HepG2 (cell line): ENCODE results near the gene SIRT7. TPM values are rescaled to one million over a fixed set of nuclear protein-coding genes. Genes with fewer than 3 reads are reported as not detected.

Experiments used
- ATAC-seq: fragments of 200-7000 bp; cut with Tn5 transposase; 3 replicates; pipeline ENCODE4 v1.9.1; 2020; ENCODE audit warnings: mild to moderate bottlenecking, moderate library complexity
- BruUV-seq: library from RNA; stranded (reverse); fragments of 400-500 nt; replicated peaks from 2 replicates; lab custom pipeline; 2021; lab: Mats Ljungman, UMichigan
- CTCF ChIA-PET: fragments of 300-600 bp; formaldehyde crosslinking; extraction: SDS; loops from one replicate; lab custom pipeline; 2021; ENCODE audit warnings: low total read pairs, inconsistent platforms, low intra/inter-chr PET ratio; lab: Yijun Ruan, JAX
- POLR2A ChIA-PET: fragments of 350-600 bp; sonication (Branson Sonifier 250); formaldehyde crosslinking; loops from one replicate; lab custom pipeline; 2020; ENCODE audit warnings: antibody characterized with exemption, inconsistent platforms; lab: Yijun Ruan, JAX
- DNase-seq: peaks from one replicate; pipeline ENCODE4 v3.0.0-alpha.2; 2015; ENCODE audit warnings: low spot score
- FAIRE-seq: peaks from 3 replicates; lab custom pipeline; 2011; peaks lifted over from hg19 to GRCh38; lab: Jason Lieb, UNC
- H2AFZ ChIP-seq: one replicate; pipeline ENCODE4 v1.6.1; 2011; ENCODE audit warnings: low read length, inconsistent platforms
- H3K27ac ChIP-seq: fragments of 300-600 bp; 3 replicates; pipeline ENCODE4 v1.8.0; 2011; ENCODE audit warnings: mixed run types, mild to moderate bottlenecking, mixed read lengths, low read length, inconsistent platforms; ENCODE audit not compliant: insufficient read depth; ENCODE audit errors: extremely low read length
- H3K27me3 ChIP-seq, 2 experiments: fragments of 200-600 bp in 1 of 2; 2 replicates in 1 of 2; 3 replicates in 1 of 2; pipeline versions ENCODE4 v1.6.0 to v1.8.0; 2011; ENCODE audit warnings: low read length in 2 of 2, mild to moderate bottlenecking in 2 of 2, moderate library complexity in 2 of 2, inconsistent platforms in 1 of 2; ENCODE audit not compliant: insufficient read depth in 2 of 2, control insufficient read depth in 1 of 2
- H3K36me3 ChIP-seq, 2 experiments: fragments of 200-600 bp in 1 of 2; replicated peaks in 1 of 2; 2 replicates in 1 of 2; 3 replicates in 1 of 2; pipeline versions ENCODE4 v1.5.1 to v1.8.0; 2011; ENCODE audit warnings: low read length in 2 of 2, inconsistent platforms in 1 of 2; ENCODE audit not compliant: insufficient read depth in 2 of 2, control insufficient read depth in 1 of 2
- H3K4me1 ChIP-seq: 2 replicates; pipeline ENCODE4 v1.5.1; 2012; ENCODE audit warnings: low read length, inconsistent platforms; ENCODE audit not compliant: insufficient read depth
- H3K4me2 ChIP-seq: 2 replicates; pipeline ENCODE4 v1.6.0; 2011; ENCODE audit warnings: low read depth, low read length, inconsistent platforms
- H3K4me3 ChIP-seq, 3 experiments: fragments of 200-600 bp in 1 of 3; sonication (generic), shearing (Covaris generic) in 1 of 3; replicated peaks in 1 of 3; 2 replicates each; pipeline ENCODE4 v1.5.1; 2011 to 2016; ENCODE audit warnings: low read length in 3 of 3, inconsistent platforms in 2 of 3, low read depth in 2 of 3, mild to moderate bottlenecking in 2 of 3, control low read depth in 1 of 3, mixed read lengths in 1 of 3; ENCODE audit not compliant: insufficient read depth in 1 of 3
- H3K79me2 ChIP-seq: one replicate; pipeline ENCODE4 v1.6.1; 2011; ENCODE audit warnings: low read length, inconsistent platforms; ENCODE audit not compliant: insufficient read depth
- H3K9ac ChIP-seq: 2 replicates; pipeline ENCODE4 v1.6.0; 2011; ENCODE audit warnings: mild to moderate bottlenecking, low read depth, low read length, inconsistent platforms; ENCODE audit not compliant: insufficient read depth
- H3K9me3 ChIP-seq: 2 replicates; pipeline ENCODE4 v1.5.1; 2012; ENCODE audit warnings: mild to moderate bottlenecking, low read length
- H4K20me1 ChIP-seq: 2 replicates; pipeline ENCODE4 v1.6.0; 2011; ENCODE audit warnings: inconsistent platforms, mild to moderate bottlenecking, low read length, moderate library complexity; ENCODE audit not compliant: insufficient read depth
- AGO2 ChIP-seq: fragments of 200-400 bp; formaldehyde crosslinking; optimal IDR thresholded peaks from 2 replicates; pipeline ENCODE3; 2017; ENCODE audit warnings: mild to moderate bottlenecking, low read depth, low read length, moderate library complexity
- CCAR2 ChIP-seq: fragments of 200-400 bp; formaldehyde crosslinking; optimal IDR thresholded peaks from 2 replicates; pipeline ENCODE3; 2018; ENCODE audit warnings: low read depth, mild to moderate bottlenecking, low read length, moderate library complexity
- CCDC6 ChIP-seq: sonication (generic); formaldehyde crosslinking; IDR thresholded peaks from 2 replicates; pipeline ENCODE4 v1.8.1; 2022; ENCODE audit warnings: mild to moderate bottlenecking, missing genetic modification reagents, moderate library complexity
- CERS6 ChIP-seq: sonication (generic); formaldehyde crosslinking; IDR thresholded peaks from 2 replicates; pipeline ENCODE4 v1.5.0; 2020; ENCODE audit warnings: missing genetic modification reagents
- HES4 ChIP-seq: sonication (generic); formaldehyde crosslinking; IDR thresholded peaks from 2 replicates; pipeline ENCODE4 v1.9.0; 2021; ENCODE audit warnings: mild to moderate bottlenecking, missing genetic modification reagents, borderline replicate concordance
- HNF4G ChIP-seq, 2 experiments: sonication (generic) in 1 of 2; formaldehyde crosslinking in 1 of 2; IDR thresholded peaks; 2 replicates each; pipeline versions ENCODE4 v1.4.0 to v1.6.1; 2011 to 2020; ENCODE audit warnings: borderline replicate concordance in 2 of 2, low read depth in 2 of 2, mild to moderate bottlenecking in 2 of 2, low read length in 1 of 2, missing genetic modification reagents in 1 of 2, moderate library complexity in 1 of 2
- MED1 ChIP-seq: sonication (generic); formaldehyde crosslinking; IDR thresholded peaks from 2 replicates; pipeline ENCODE4 v1.4.0; 2020; ENCODE audit warnings: missing genetic modification reagents
- MIER3 ChIP-seq: IDR thresholded peaks from 2 replicates; pipeline ENCODE4 v1.6.1; 2016; ENCODE audit warnings: missing compliant biosample characterization, borderline replicate concordance
- RAD21 ChIP-seq: fragments of 450-650 bp; formaldehyde crosslinking; IDR thresholded peaks from 2 replicates; pipeline ENCODE4 v1.5.0; 2020; ENCODE audit warnings: mild to moderate bottlenecking
- ZNF235 ChIP-seq: sonication (generic); formaldehyde crosslinking; IDR thresholded peaks from 2 replicates; pipeline ENCODE4 v1.8.1; 2023; ENCODE audit warnings: mild to moderate bottlenecking, missing genetic modification reagents, borderline replicate concordance
- WGBS: methylation state at CpG from one replicate; pipeline ENCODE4 v1.1.6; 2017; ENCODE audit warnings: low lambda C conversion rate; 5-methylcytosine and 5-hydroxymethylcytosine counted together
- in situ Hi-C: cut with HindIII; loops from 2 replicates; pipeline ENCODE4 v1.10.0; 2017; ENCODE audit warnings: low pct_unique_long_range_greater_than_20kb; ENCODE audit not compliant: extremely low pct_ligation_motif_present
- intact Hi-C: fragments of 100-400 bp; cut with micrococcal nuclease; formaldehyde crosslinking; loops from one replicate; pipeline ENCODE4 v1.10.0; 2022; ENCODE audit not compliant: unreplicated experiment
- polyA plus RNA-seq, 8 experiments: library from polyadenylated mRNA; depleted of rRNA in 3 of 8; stranded (reverse) in 7 of 8; unstranded in 1 of 8; fragments of >200 nt; fragmentation: Illumina TruSeq in 4 of 8; extraction: Trizol in 4 of 8; gene quantifications; 2 replicates each; pipeline versions ENCODE4 v1.2.1 to v1.2.3, GENCODE V29; 2011 to 2016; ENCODE audit warnings: low read depth in 4 of 8, missing spikeins in 1 of 8, mixed read lengths in 1 of 8; ENCODE audit not compliant: insufficient read depth in 1 of 8
- total RNA-seq, 5 experiments: library from RNA; depleted of rRNA; stranded (reverse); fragments of >200 nt; fragmentation: Illumina TruSeq; extraction: Trizol; gene quantifications; 2 replicates each; pipeline ENCODE4 v1.2.3, GENCODE V29; 2016; ENCODE audit warnings: low read depth in 1 of 5
- TF ChIP-seq, protein P1 (sequence below): sonication (generic); formaldehyde crosslinking; IDR thresholded peaks from 2 replicates; pipeline ENCODE4 v1.8.0; 2022; ENCODE audit warnings: mild to moderate bottlenecking, missing genetic modification reagents, moderate library complexity
- TF ChIP-seq, protein P2 (sequence below): sonication (generic); formaldehyde crosslinking; IDR thresholded peaks from 2 replicates; pipeline ENCODE4 v1.5.0; 2020; ENCODE audit warnings: missing genetic modification reagents, mild to moderate bottlenecking, borderline replicate concordance
- TF ChIP-seq, protein P3 (sequence below): sonication (generic); formaldehyde crosslinking; IDR thresholded peaks from 2 replicates; pipeline ENCODE4 v1.4.0; 2020; ENCODE audit warnings: missing genetic modification reagents
- TF ChIP-seq, protein P4 (sequence below): IDR thresholded peaks from 2 replicates; pipeline ENCODE4 v1.6.1; 2016; ENCODE audit warnings: low read depth, control low read depth
- TF ChIP-seq, protein P5 (sequence below): IDR thresholded peaks from 2 replicates; pipeline ENCODE4 v1.6.1; 2018; ENCODE audit warnings: missing genetic modification reagents

The SIRT7 gene
- total and polyA plus RNA-seq, 2 of the 13 experiments (the other 11 are each of a cell fraction or from before 2014, with no cell fraction given), result 8.3 to 24.8 TPM

- H3K4me2 ChIP-seq, result peak overlapping the region; percentile 99
- in situ Hi-C loops (no loop called here), intact Hi-C loops (no loop called here)
- ATAC-seq (no peak), FAIRE-seq (no peak), DNase-seq (no peak)
- ChIA-PET CTCF (no interaction called here), POLR2A (interaction anchor here (0.8 to 3.5 kb wide), 15 partner anchors 8 to 128 kb away, joined by 3 to 52 read pairs (median 4); partner anchors contain the start of genes ALYREF, ANAPC11, ARHGDIA and CENPX)
- no peaks in the 10 kb centered on the region for H3K9me3 ChIP-seq
- peak overlapping the region; percentile 99 for H3K9ac ChIP-seq
- no peaks in the 10 kb centered on the region; a peak in 1 of 5 replicates for H3K27me3 ChIP-seq
- 94% methylated on average over 7 of the region's 12 CpGs for WGBS
- BruUV-seq, result no TSS peak
- peak overlapping the region in 1 of 3 experiments; percentile 99; a peak in 2 of 6 replicates for H3K4me3 ChIP-seq
- H4K20me1 ChIP-seq, result peaks cover 10% of the 10 kb centered on the region; the same call in 1 of the 2 replicates
- peaks cover 38% of the 10 kb centered on the region for H3K4me1 ChIP-seq
- peak overlapping the region; percentile 99 for H3K27ac ChIP-seq
- no peak overlapping the region for H2AFZ ChIP-seq
- peaks cover 55 to 77% of the 10 kb centered on the region in 2 experiments for H3K36me3 ChIP-seq
- peaks cover 33% of the 10 kb centered on the region for H3K79me2 ChIP-seq
- TF ChIP-seq, protein P1, sequence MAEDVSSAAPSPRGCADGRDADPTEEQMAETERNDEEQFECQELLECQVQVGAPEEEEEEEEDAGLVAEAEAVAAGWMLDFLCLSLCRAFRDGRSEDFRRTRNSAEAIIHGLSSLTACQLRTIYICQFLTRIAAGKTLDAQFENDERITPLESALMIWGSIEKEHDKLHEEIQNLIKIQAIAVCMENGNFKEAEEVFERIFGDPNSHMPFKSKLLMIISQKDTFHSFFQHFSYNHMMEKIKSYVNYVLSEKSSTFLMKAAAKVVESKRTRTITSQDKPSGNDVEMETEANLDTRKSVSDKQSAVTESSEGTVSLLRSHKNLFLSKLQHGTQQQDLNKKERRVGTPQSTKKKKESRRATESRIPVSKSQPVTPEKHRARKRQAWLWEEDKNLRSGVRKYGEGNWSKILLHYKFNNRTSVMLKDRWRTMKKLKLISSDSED (CRISPR knock-in tag), result no peak
- TF ChIP-seq MIER3 (CRISPR knock-in tag) (no peak), CCDC6 (CRISPR knock-in tag) (no peak), HNF4G (IDR thresholded peaks at IDR 0.05; ENCODE audit: borderline replicate concordance, low read depth, low read length) (no peak), HNF4G (CRISPR knock-in tag; IDR thresholded peaks at IDR 0.05; ENCODE audit: borderline replicate concordance, low read depth) (no peak), RAD21 (CRISPR knock-in tag) (no peak), MED1 (CRISPR knock-in tag) (no peak), HES4 (CRISPR knock-in tag) (0 out of 2 replicates have a peak, but pooled peaks have one; percentile 30), CERS6 (CRISPR knock-in tag) (no peak), ZNF235 (CRISPR knock-in tag) (no peak), AGO2 (peak; percentile 78), CCAR2 (no peak)
- TF ChIP-seq, protein P2, sequence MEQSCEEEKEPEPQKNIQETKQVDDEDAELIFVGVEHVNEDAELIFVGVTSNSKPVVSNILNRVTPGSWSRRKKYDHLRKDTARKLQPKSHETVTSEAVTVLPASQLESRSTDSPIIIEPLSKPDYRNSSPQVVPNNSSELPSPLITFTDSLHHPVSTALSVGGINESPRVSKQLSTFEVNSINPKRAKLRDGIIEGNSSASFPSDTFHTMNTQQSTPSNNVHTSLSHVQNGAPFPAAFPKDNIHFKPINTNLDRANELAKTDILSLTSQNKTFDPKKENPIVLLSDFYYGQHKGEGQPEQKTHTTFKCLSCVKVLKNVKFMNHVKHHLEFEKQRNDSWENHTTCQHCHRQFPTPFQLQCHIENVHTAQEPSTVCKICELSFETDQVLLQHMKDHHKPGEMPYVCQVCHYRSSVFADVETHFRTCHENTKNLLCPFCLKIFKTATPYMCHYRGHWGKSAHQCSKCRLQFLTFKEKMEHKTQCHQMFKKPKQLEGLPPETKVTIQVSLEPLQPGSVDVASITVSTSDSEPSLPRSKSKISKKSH, result 0 out of 2 replicates have a peak, but pooled peaks have one; percentile 14
- TF ChIP-seq, protein P3, sequence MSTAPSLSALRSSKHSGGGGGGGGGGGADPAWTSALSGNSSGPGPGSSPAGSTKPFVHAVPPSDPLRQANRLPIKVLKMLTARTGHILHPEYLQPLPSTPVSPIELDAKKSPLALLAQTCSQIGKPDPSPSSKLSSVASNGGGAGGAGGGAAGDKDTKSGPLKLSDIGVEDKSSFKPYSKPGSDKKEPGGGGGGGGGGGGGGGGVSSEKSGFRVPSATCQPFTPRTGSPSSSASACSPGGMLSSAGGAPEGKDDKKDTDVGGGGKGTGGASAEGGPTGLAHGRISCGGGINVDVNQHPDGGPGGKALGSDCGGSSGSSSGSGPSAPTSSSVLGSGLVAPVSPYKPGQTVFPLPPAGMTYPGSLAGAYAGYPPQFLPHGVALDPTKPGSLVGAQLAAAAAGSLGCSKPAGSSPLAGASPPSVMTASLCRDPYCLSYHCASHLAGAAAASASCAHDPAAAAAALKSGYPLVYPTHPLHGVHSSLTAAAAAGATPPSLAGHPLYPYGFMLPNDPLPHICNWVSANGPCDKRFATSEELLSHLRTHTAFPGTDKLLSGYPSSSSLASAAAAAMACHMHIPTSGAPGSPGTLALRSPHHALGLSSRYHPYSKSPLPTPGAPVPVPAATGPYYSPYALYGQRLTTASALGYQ (CRISPR knock-in tag), result no peak
- TF ChIP-seq, protein P4, sequence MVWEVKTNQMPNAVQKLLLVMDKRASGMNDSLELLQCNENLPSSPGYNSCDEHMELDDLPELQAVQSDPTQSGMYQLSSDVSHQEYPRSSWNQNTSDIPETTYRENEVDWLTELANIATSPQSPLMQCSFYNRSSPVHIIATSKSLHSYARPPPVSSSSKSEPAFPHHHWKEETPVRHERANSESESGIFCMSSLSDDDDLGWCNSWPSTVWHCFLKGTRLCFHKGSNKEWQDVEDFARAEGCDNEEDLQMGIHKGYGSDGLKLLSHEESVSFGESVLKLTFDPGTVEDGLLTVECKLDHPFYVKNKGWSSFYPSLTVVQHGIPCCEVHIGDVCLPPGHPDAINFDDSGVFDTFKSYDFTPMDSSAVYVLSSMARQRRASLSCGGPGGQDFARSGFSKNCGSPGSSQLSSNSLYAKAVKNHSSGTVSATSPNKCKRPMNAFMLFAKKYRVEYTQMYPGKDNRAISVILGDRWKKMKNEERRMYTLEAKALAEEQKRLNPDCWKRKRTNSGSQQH (CRISPR knock-in tag), result no peak
- TF ChIP-seq, protein P5, sequence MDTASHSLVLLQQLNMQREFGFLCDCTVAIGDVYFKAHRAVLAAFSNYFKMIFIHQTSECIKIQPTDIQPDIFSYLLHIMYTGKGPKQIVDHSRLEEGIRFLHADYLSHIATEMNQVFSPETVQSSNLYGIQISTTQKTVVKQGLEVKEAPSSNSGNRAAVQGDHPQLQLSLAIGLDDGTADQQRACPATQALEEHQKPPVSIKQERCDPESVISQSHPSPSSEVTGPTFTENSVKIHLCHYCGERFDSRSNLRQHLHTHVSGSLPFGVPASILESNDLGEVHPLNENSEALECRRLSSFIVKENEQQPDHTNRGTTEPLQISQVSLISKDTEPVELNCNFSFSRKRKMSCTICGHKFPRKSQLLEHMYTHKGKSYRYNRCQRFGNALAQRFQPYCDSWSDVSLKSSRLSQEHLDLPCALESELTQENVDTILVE (CRISPR knock-in tag), result no peak
Measured at GRCh38 chr17:81909231-81909630, 8.7 kb downstream of the SIRT7 start.
